Keratinocyte (primary cell): ENCODE results near the gene METRNL. TPM values are rescaled to one million over a fixed set of nuclear protein-coding genes. Genes with fewer than 3 reads are reported as not detected.

Source experiments
- DNase-seq: peaks from one replicate; pipeline ENCODE4 v3.0.0-alpha.2; 2011; ENCODE audit warnings: low read depth, missing footprints, low spot score
- FAIRE-seq: peaks from 2 replicates; lab custom pipeline; 2011; peaks lifted over from hg19 to GRCh38; lab: Jason Lieb, UNC
- H2AFZ ChIP-seq: 2 replicates; pipeline ENCODE4 v1.6.0; 2012; ENCODE audit warnings: low read length, control low read depth, inconsistent platforms; ENCODE audit not compliant: control insufficient read depth
- H3K27ac ChIP-seq: 2 replicates; pipeline ENCODE4 v1.5.1; 2011; ENCODE audit warnings: low read length; ENCODE audit not compliant: control insufficient read depth, insufficient read depth
- H3K27me3 ChIP-seq: 3 replicates; pipeline ENCODE4 v1.6.0; 2011; ENCODE audit warnings: low read length; ENCODE audit not compliant: control insufficient read depth, insufficient read depth; ENCODE audit errors: extremely low read depth
- H3K36me3 ChIP-seq, 2 experiments: 2 replicates in 1 of 2; 3 replicates in 1 of 2; pipeline ENCODE4 v1.5.1; 2011; ENCODE audit warnings: low read length in 2 of 2, mild to moderate bottlenecking in 1 of 2; ENCODE audit not compliant: control insufficient read depth in 2 of 2, insufficient read depth in 2 of 2; ENCODE audit errors: extremely low read depth in 1 of 2
- H3K4me1 ChIP-seq: 3 replicates; pipeline ENCODE4 v1.5.1; 2011; ENCODE audit warnings: low read length; ENCODE audit not compliant: control insufficient read depth, insufficient read depth; ENCODE audit errors: extremely low read depth
- H3K4me2 ChIP-seq: 3 replicates; pipeline ENCODE4 v1.6.0; 2011; ENCODE audit warnings: low read depth, low read length; ENCODE audit not compliant: control insufficient read depth, insufficient read depth; ENCODE audit errors: extremely low read depth
- H3K4me3 ChIP-seq, 3 experiments: fragments of 200-600 bp in 1 of 3; sonication (generic) in 1 of 3; 2 replicates in 2 of 3; 3 replicates in 1 of 3; pipeline ENCODE4 v1.5.1; 2011 to 2016; ENCODE audit warnings: low read length in 3 of 3, mild to moderate bottlenecking in 3 of 3, control low read depth in 2 of 3, inconsistent platforms in 1 of 3, low read depth in 1 of 3, mixed read lengths in 1 of 3, mixed run types in 1 of 3, moderate library complexity in 1 of 3; ENCODE audit not compliant: control insufficient read depth in 2 of 3, insufficient read depth in 2 of 3; ENCODE audit errors: extremely low read depth in 1 of 3
- H3K79me2 ChIP-seq: 2 replicates; pipeline ENCODE4 v1.6.0; 2012; ENCODE audit warnings: low read length; ENCODE audit not compliant: control insufficient read depth, insufficient read depth
- H3K9ac ChIP-seq: 3 replicates; pipeline ENCODE4 v1.6.0; 2011; ENCODE audit warnings: low read length; ENCODE audit not compliant: control insufficient read depth, insufficient read depth; ENCODE audit errors: extremely low read depth
- H3K9me1 ChIP-seq: 3 replicates; pipeline ENCODE4 v1.6.0; 2011; ENCODE audit warnings: low read length; ENCODE audit not compliant: control insufficient read depth, insufficient read depth; ENCODE audit errors: extremely low read depth
- H3K9me3 ChIP-seq: 2 replicates; pipeline ENCODE4 v1.5.1; 2012; ENCODE audit warnings: low read depth, low read length; ENCODE audit not compliant: control insufficient read depth
- H4K20me1 ChIP-seq: 3 replicates; pipeline ENCODE4 v1.6.0; 2011; ENCODE audit warnings: low read length; ENCODE audit not compliant: control insufficient read depth, insufficient read depth; ENCODE audit errors: extremely low read depth
- CTCF ChIP-seq, 3 experiments: IDR thresholded peaks in 1 of 3; conservative IDR thresholded peaks in 1 of 3; optimal IDR thresholded peaks in 1 of 3; 2 replicates in 2 of 3; 3 replicates in 1 of 3; pipeline versions ENCODE3 to v1.5.1; 2011; ENCODE audit warnings: low read length in 3 of 3, mild to moderate bottlenecking in 3 of 3, moderate library complexity in 2 of 3, control low read depth in 1 of 3, inconsistent platforms in 1 of 3; ENCODE audit not compliant: insufficient read depth in 2 of 3; ENCODE audit errors: extremely low read depth in 1 of 3
- EZH2 ChIP-seq: IDR thresholded peaks from one replicate; pipeline ENCODE4 v1.6.1; 2012; ENCODE audit warnings: inconsistent platforms, mild to moderate bottlenecking, low read length, moderate library complexity
- dilution Hi-C: fragments of 300-500 bp; cut with MboI; formaldehyde crosslinking; loops from one replicate; pipeline ENCODE4 v1.7.0; 2020; ENCODE audit warnings: low sequenced_read_pairs; ENCODE audit not compliant: extremely low pct_ligation_motif_present
- polyA plus RNA-seq, 5 experiments: library from polyadenylated mRNA; depleted of rRNA in 3 of 5; stranded (reverse) in 3 of 5; stranded (forward) in 1 of 5; unstranded in 1 of 5; fragments of >200 nt; gene quantifications; 1 replicate in 1 of 5; 2 replicates in 3 of 5; 3 replicates in 1 of 5; pipeline versions ENCODE4 v1.2.1 to v1.2.3, GENCODE V29; 2011 to 2012; ENCODE audit warnings: missing spikeins in 2 of 5, low read depth in 1 of 5, low replicate concordance in 1 of 5

The METRNL gene
- polyA plus RNA-seq, 1 donor (not counting 4 experiments of a cell fraction or from before 2014, with no cell fraction given): 3.1 TPM

GRCh38 chr17:83064021-83064731 is 15.2 kb upstream of the METRNL start:
- no peak overlapping the region for H3K4me2 ChIP-seq
- H3K79me2 ChIP-seq: no peaks in the 10 kb centered on the region
- peaks cover 26% of the 10 kb centered on the region for H3K27me3 ChIP-seq
- no peaks in the 10 kb centered on the region for H3K9me3 ChIP-seq
- no peak overlapping the region for H2AFZ ChIP-seq
- dilution Hi-C loops: no loop called here
- no peak overlapping the region for H3K4me3 ChIP-seq
- H3K9ac ChIP-seq: no peak overlapping the region
- no peak overlapping the region for H3K27ac ChIP-seq
- TF ChIP-seq CTCF (optimal IDR thresholded peaks at IDR 0.05 in 1 of 3, IDR thresholded peaks at IDR 0.05 in 1 of 3, conservative IDR thresholded peaks at IDR 0.05 in 1 of 3; ENCODE audit: extremely low read depth in 1 of 3, insufficient read depth in 2 of 3, low read length in 3 of 3): no peak
- TF ChIP-seq EZH2: no peak
- DNase-seq (no peak), FAIRE-seq (no peak)
- H3K36me3 ChIP-seq: no peaks in the 10 kb centered on the region
- H3K4me1 ChIP-seq: peaks cover 3% of the 10 kb centered on the region
- no peaks in the 10 kb centered on the region for H3K9me1 ChIP-seq
- no peaks in the 10 kb centered on the region for H4K20me1 ChIP-seq

GRCh38 chr17:83064732-83065659 is 14.4 kb upstream of the METRNL start:
- no peaks in the 10 kb centered on the region for H3K9me3 ChIP-seq
- no peak overlapping the region for H3K9ac ChIP-seq
- no peaks in the 10 kb centered on the region for H3K9me1 ChIP-seq
- no peak overlapping the region for H2AFZ ChIP-seq
- TF ChIP-seq CTCF (optimal IDR thresholded peaks at IDR 0.05 in 1 of 3, IDR thresholded peaks at IDR 0.05 in 1 of 3, conservative IDR thresholded peaks at IDR 0.05 in 1 of 3; ENCODE audit: extremely low read depth in 1 of 3, insufficient read depth in 2 of 3, low read length in 3 of 3) (no peak), EZH2 (no peak)
- no peaks in the 10 kb centered on the region for H3K36me3 ChIP-seq
- DNase-seq (peak; percentile 35), FAIRE-seq (no peak)
- no peaks in the 10 kb centered on the region for H4K20me1 ChIP-seq
- H3K4me3 ChIP-seq: no peak overlapping the region
- H3K4me2 ChIP-seq: no peak overlapping the region
- peaks cover 3% of the 10 kb centered on the region for H3K4me1 ChIP-seq
- dilution Hi-C loops: no loop called here
- no peak overlapping the region for H3K27ac ChIP-seq
- no peaks in the 10 kb centered on the region for H3K79me2 ChIP-seq
- H3K27me3 ChIP-seq: peaks cover 26% of the 10 kb centered on the region
